ENCODE results near the gene DUS3L. TPM values are rescaled to one million over a fixed set of nuclear protein-coding genes. Genes with fewer than 3 reads are reported as not detected.

The DUS3L gene
- 56.5 and 71.8 TPM in 2 replicates for total RNA-seq (2014; rRNA removed; shearing (Covaris generic))
- 21.5 and 23.1 TPM in 2 replicates for polyA plus RNA-seq (2015; cell fraction: cytosol; rRNA removed)
- 87.7 and 99.9 TPM in 2 replicates for polyA plus RNA-seq (2015; cell fraction: nucleus; rRNA removed)

- DNase-seq (ENCODE audit: low read depth): peak; percentile 99
Measured at GRCh38 chr19:5790559-5791520, at the start of gene DUS3L. Gene DUS3L, minus strand, starts transcription at chr19:5791163. Its CDS starts 22 bp downstream, at chr19:5791141.

GRCh38 chr19:5839065-5840017 lies 48.4 kb upstream of the DUS3L start, which contains the start of gene FUT6:
Gene FUT6, minus strand, starts transcription at chr19:5839702. Its CDS starts 7,135 bp downstream, at chr19:5832567.
- DNase-seq (ENCODE audit: low read depth): no peak

- no peak for DNase-seq (ENCODE audit: low read depth)
Measured at GRCh38 chr19:5838353-5839064, 47.5 kb upstream of the DUS3L start.

GRCh38 chr19:5837761-5838352 lies 46.9 kb upstream of the DUS3L start:
- no peak for DNase-seq (ENCODE audit: low read depth)

- DNase-seq (ENCODE audit: low read depth): no peak
Measured at GRCh38 chr19:5832527-5833216, 41.7 kb upstream of the DUS3L start.

- no peak for DNase-seq (ENCODE audit: low read depth)
Measured at GRCh38 chr19:5832061-5832460, 41.1 kb upstream of the DUS3L start.

GRCh38 chr19:5831159-5831558 lies 40.2 kb upstream of the DUS3L start:
- no peak for DNase-seq (ENCODE audit: low read depth)

- no peak for DNase-seq (ENCODE audit: low read depth)
Measured at GRCh38 chr19:5829567-5830310, 38.8 kb upstream of the DUS3L start.

GRCh38 chr19:5828661-5829566 lies 38.0 kb upstream of the DUS3L start:
- no peak for DNase-seq (ENCODE audit: low read depth)

GRCh38 chr19:5827891-5828660 lies 37.1 kb upstream of the DUS3L start:
- peak; percentile 72 for DNase-seq (ENCODE audit: low read depth)

- DNase-seq (ENCODE audit: low read depth): no peak
Measured at GRCh38 chr19:5827342-5827890, 36.5 kb upstream of the DUS3L start.

- no peak for DNase-seq (ENCODE audit: low read depth)
Measured at GRCh38 chr19:5826531-5827341, 35.8 kb upstream of the DUS3L start.

GRCh38 chr19:5825178-5825577 lies 34.2 kb upstream of the DUS3L start:
- no peak for DNase-seq (ENCODE audit: low read depth)

GRCh38 chr19:5824751-5825150 lies 33.8 kb upstream of the DUS3L start:
- no peak for DNase-seq (ENCODE audit: low read depth)

- peak; percentile 51 for DNase-seq (ENCODE audit: low read depth)
Measured at GRCh38 chr19:5823579-5824281, 32.8 kb upstream of the DUS3L start.
